SU-DHL-6 (cell line): Measurements from ENCODE around the gene PLSCR4.

Source experiments
- H2AFZ ChIP-seq: fragments of 200-600 bp; sonication (generic); 2 replicates; pipeline ENCODE4 v1.6.1; 2014; ENCODE audit warnings: low read depth, mild to moderate bottlenecking, moderate library complexity, mixed read lengths, antibody characterized with exemption, low read length; ENCODE audit not compliant: severe bottlenecking
- H3F3A ChIP-seq: fragments of 200-600 bp; shearing (Covaris generic); 2 replicates; pipeline ENCODE4 v1.6.0; 2016; ENCODE audit warnings: antibody characterized with exemption, mild to moderate bottlenecking; ENCODE audit not compliant: insufficient read depth
- H3K27ac ChIP-seq: fragments of 200-600 bp; sonication (generic); 2 replicates; pipeline ENCODE4 v1.5.1; 2016; ENCODE audit warnings: low read depth, mild to moderate bottlenecking, low read length, moderate library complexity, mixed read lengths
- H3K27me3 ChIP-seq: fragments of 200-600 bp; sonication (generic), shearing (Covaris generic); 2 replicates; pipeline ENCODE4 v1.6.0; 2014; ENCODE audit warnings: mild to moderate bottlenecking, low read length
- H3K36me3 ChIP-seq: fragments of 200-600 bp; sonication (generic); 2 replicates; pipeline ENCODE4 v1.6.1; 2014; ENCODE audit warnings: mild to moderate bottlenecking, low read length, mixed read lengths
- H3K4me2 ChIP-seq: fragments of 300-600, 200-600 bp; shearing (Covaris generic), sonication (generic); 2 replicates; pipeline ENCODE4 v1.6.0; 2014; ENCODE audit warnings: low read length, low read depth, mild to moderate bottlenecking; ENCODE audit not compliant: poor library complexity, severe bottlenecking
- H3K4me3 ChIP-seq: fragments of 200-600 bp; sonication (generic); 2 replicates; pipeline ENCODE4 v1.5.1; 2014; ENCODE audit warnings: antibody characterized with exemption, low read length, mild to moderate bottlenecking, mixed read lengths; ENCODE audit not compliant: insufficient read depth, poor library complexity, severe bottlenecking
- H3K79me2 ChIP-seq: fragments of 200-600 bp; sonication (generic); 2 replicates; pipeline ENCODE4 v1.6.1; 2014; ENCODE audit warnings: mild to moderate bottlenecking, low read length, moderate library complexity; ENCODE audit not compliant: insufficient read depth
- H3K9ac ChIP-seq: fragments of 200-600 bp; sonication (generic); 2 replicates; pipeline ENCODE4 v1.7.0; 2014; ENCODE audit warnings: mild to moderate bottlenecking, low read length
- H3K9me2 ChIP-seq: fragments of 200-600 bp; sonication (generic); replicated peaks from 2 replicates; pipeline ENCODE4 v1.6.1; 2014; ENCODE audit warnings: low read length; ENCODE audit not compliant: insufficient read depth
- H3K9me3 ChIP-seq: fragments of 200-600 bp; sonication (generic); 2 replicates; pipeline ENCODE4 v1.6.1; 2014; ENCODE audit warnings: low read length, mixed read lengths; ENCODE audit not compliant: insufficient read depth
- H4K20me1 ChIP-seq: fragments of 200-600 bp; sonication (generic); 2 replicates; pipeline ENCODE4 v1.6.1; 2014; ENCODE audit warnings: low read depth, mild to moderate bottlenecking, antibody characterized with exemption, low read length, moderate library complexity, mixed read lengths
- EZH2phosphoT487 ChIP-seq: fragments of 200-600 bp; sonication (generic), shearing (Covaris generic); conservative IDR thresholded peaks from 2 replicates; pipeline ENCODE4 v1.6.1; 2018; ENCODE audit warnings: mild to moderate bottlenecking, antibody characterized with exemption, low read length, moderate library complexity, mixed read lengths
- TF ChIP-seq, protein P1 (sequence below): fragments of 200-600 bp; sonication (generic); IDR thresholded peaks from one replicate; pipeline ENCODE4 v1.5.1; 2017; ENCODE audit warnings: antibody characterized with exemption, mild to moderate bottlenecking, low read length, moderate library complexity; ENCODE audit not compliant: insufficient read depth, poor library complexity, severe bottlenecking

Gene PLSCR4

DNA sequence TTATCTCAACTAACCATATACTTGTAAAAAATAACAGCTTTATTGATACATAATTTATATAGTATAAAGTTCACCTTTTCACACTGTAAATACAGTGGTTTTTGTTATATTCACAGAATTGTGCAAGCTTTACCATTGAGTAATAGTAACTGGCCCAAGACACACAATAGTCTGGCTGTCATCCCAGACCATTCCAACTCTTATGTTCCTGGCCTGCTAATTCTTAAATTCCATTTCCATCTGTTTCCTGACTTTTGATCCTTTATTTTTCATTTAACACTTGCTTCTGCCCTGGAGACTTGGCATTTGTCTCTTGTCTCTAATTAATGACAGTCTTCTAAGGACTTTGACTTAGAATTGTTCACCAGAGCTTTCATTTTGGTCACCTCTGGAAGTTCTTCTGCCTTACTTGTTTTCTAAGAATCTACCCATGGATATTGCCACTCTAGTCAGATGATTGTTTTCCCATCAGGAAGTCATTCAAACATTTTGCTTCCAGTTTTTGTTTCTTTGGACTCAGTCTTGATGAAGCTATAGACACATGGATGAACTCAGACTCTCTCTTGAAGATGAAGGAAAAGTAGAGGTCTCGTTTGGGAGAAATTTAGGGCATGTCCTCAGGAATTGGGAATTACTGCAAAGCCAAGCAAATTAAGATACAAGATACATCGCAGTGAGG is 27.2 kb upstream of the PLSCR4 start:
- Histone ChIP-seq H3K27ac (no peak overlapping the region), H3K4me3 (no peak overlapping the region), H3K4me2 (no peak overlapping the region)

DNA sequence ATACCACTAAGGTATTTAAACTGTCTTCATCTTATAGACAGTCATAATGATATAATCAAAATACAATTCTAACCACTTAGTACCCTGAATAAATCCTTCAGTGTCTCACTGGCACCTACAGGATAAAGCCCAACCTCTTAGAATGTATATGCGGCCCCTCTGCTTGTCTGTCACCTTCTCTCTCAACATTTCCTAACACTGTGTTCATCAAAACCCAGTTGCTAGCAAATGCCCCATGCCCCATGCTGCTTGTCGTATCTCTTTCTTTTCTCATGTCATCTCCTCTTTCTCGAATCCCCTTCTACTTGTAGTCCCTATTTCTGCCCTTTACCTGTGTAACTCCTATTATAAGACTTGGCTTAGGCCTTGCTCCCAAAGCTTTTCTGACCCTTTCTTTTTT is 24.6 kb upstream of the PLSCR4 start:
- H3K27ac ChIP-seq = no peak overlapping the region
- H3K9me2 ChIP-seq = no peaks in the 10 kb centered on the region
- H3F3A ChIP-seq = no peaks in the 10 kb centered on the region
- no peaks in the 10 kb centered on the region for H4K20me1 ChIP-seq
- no peak overlapping the region for H3K4me2 ChIP-seq
- H3K27me3 ChIP-seq = no peaks in the 10 kb centered on the region
- TF ChIP-seq, protein P1, sequence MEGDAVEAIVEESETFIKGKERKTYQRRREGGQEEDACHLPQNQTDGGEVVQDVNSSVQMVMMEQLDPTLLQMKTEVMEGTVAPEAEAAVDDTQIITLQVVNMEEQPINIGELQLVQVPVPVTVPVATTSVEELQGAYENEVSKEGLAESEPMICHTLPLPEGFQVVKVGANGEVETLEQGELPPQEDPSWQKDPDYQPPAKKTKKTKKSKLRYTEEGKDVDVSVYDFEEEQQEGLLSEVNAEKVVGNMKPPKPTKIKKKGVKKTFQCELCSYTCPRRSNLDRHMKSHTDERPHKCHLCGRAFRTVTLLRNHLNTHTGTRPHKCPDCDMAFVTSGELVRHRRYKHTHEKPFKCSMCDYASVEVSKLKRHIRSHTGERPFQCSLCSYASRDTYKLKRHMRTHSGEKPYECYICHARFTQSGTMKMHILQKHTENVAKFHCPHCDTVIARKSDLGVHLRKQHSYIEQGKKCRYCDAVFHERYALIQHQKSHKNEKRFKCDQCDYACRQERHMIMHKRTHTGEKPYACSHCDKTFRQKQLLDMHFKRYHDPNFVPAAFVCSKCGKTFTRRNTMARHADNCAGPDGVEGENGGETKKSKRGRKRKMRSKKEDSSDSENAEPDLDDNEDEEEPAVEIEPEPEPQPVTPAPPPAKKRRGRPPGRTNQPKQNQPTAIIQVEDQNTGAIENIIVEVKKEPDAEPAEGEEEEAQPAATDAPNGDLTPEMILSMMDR = no peak
- TF ChIP-seq EZH2phosphoT487 = no peak
- no peaks in the 10 kb centered on the region for H3K79me2 ChIP-seq
- no peak overlapping the region for H2AFZ ChIP-seq
- H3K9me3 ChIP-seq = no peaks in the 10 kb centered on the region
- H3K4me3 ChIP-seq = no peak overlapping the region
- H3K36me3 ChIP-seq = no peaks in the 10 kb centered on the region
- no peak overlapping the region for H3K9ac ChIP-seq

More for the DNA sequence above, 27.2 kb upstream of the PLSCR4 start:
- H3K9me2 ChIP-seq = no peaks in the 10 kb centered on the region
- H3K27me3 ChIP-seq = no peaks in the 10 kb centered on the region
- no peaks in the 10 kb centered on the region for H3K9me3 ChIP-seq
- H4K20me1 ChIP-seq = no peaks in the 10 kb centered on the region
- H3K9ac ChIP-seq = no peak overlapping the region
- H3K36me3 ChIP-seq = no peaks in the 10 kb centered on the region
- TF ChIP-seq, protein P1 = no peak
- no peak for TF ChIP-seq EZH2phosphoT487
- no peaks in the 10 kb centered on the region for H3F3A ChIP-seq
- H3K79me2 ChIP-seq = no peaks in the 10 kb centered on the region
- no peak overlapping the region for H2AFZ ChIP-seq

DNA sequence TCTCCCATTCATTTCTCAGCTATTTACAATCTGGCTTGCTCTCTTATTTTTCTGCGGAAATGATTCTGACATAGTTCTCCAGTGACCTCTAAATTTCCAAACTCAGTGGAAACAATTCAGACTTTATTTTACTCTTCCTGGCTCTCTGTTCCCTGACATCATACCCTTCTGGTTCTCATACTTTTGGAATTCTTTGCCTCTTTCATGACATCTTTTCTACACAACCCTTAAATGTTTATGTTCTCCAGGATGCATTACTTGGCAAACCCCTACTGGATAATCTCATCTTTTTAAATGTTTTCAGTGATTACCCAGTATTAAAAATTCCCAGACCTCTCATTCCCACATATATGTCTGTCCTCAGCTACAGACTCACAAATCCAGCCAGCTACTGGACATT is 23.9 kb upstream of the PLSCR4 start:
- Histone ChIP-seq H3K27me3 (no peaks in the 10 kb centered on the region), H3K4me2 (no peak overlapping the region)

More for the DNA sequence above, 23.9 kb upstream of the PLSCR4 start:
- no peak for TF ChIP-seq EZH2phosphoT487
- TF ChIP-seq, protein P1 = no peak
- no peak overlapping the region for H3K4me3 ChIP-seq
- no peaks in the 10 kb centered on the region for H4K20me1 ChIP-seq
- H3K9me3 ChIP-seq = no peaks in the 10 kb centered on the region
- H3F3A ChIP-seq = no peaks in the 10 kb centered on the region
- no peaks in the 10 kb centered on the region for H3K79me2 ChIP-seq
- no peak overlapping the region for H2AFZ ChIP-seq
- no peaks in the 10 kb centered on the region for H3K36me3 ChIP-seq
- no peaks in the 10 kb centered on the region for H3K9me2 ChIP-seq
- no peak overlapping the region for H3K9ac ChIP-seq
- H3K27ac ChIP-seq = no peak overlapping the region
